ENCODE results near the gene CLNK. TPM values are rescaled to one million over a fixed set of nuclear protein-coding genes. Genes with fewer than 3 reads are reported as not detected.
A peak's percentile ranks its signal among the peaks of the same experiment; 100 is the strongest.

The CLNK gene
- total RNA-seq, 1 experiment from 2014 or later, result not detected

DNA sequence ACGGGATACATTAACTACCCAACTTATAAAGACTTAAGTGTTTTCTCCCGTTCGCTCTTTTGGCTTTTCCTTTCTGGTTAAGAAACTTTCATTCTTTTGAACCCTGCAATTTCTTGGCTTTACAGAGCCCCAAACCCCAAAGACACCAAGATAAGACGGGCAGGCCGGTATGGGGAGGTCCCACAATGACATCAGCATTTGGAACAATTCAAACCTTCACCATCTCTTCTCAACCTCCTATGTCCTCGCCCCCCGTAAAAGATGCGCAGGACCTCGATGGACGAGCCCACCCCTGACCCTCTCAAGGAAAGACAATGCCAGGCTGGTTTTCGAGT lies 228.3 kb downstream of the CLNK start:
- DNase-seq, result no peak
- H3K36me3 Mint-ChIP-seq (ENCODE audit: insufficient read depth in 1 of 3, low read depth in 3 of 3), result peaks cover 22 to 30% (median 26%) of the 10 kb centered on the region in 3 experiments
- no peak overlapping the region for H2BK12ac ChIP-seq (ENCODE audit: insufficient read length, low read depth, low read length)
- TF ChIP-seq, protein P1, sequence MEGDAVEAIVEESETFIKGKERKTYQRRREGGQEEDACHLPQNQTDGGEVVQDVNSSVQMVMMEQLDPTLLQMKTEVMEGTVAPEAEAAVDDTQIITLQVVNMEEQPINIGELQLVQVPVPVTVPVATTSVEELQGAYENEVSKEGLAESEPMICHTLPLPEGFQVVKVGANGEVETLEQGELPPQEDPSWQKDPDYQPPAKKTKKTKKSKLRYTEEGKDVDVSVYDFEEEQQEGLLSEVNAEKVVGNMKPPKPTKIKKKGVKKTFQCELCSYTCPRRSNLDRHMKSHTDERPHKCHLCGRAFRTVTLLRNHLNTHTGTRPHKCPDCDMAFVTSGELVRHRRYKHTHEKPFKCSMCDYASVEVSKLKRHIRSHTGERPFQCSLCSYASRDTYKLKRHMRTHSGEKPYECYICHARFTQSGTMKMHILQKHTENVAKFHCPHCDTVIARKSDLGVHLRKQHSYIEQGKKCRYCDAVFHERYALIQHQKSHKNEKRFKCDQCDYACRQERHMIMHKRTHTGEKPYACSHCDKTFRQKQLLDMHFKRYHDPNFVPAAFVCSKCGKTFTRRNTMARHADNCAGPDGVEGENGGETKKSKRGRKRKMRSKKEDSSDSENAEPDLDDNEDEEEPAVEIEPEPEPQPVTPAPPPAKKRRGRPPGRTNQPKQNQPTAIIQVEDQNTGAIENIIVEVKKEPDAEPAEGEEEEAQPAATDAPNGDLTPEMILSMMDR (conservative IDR thresholded peaks at IDR 0.05), result no peak
- H3K9ac ChIP-seq (ENCODE audit: extremely low read depth, insufficient read length, low read length), result peak overlapping the region; percentile 48
- H3K23me2 ChIP-seq (ENCODE audit: insufficient read length, low read depth, low read length, poor library complexity, severe bottlenecking), result peaks cover 7% of the 10 kb centered on the region
- no peak overlapping the region for H2BK15ac ChIP-seq (ENCODE audit: low read depth, low read length)
- H3K27me3 ChIP-seq (ENCODE audit: insufficient read depth, low read length), result peaks cover 38% of the 10 kb centered on the region
- H2BK20ac ChIP-seq (ENCODE audit: low read depth, low read length, poor library complexity, severe bottlenecking), result no peak overlapping the region
- no peak overlapping the region for H4K91ac ChIP-seq (ENCODE audit: insufficient read length, low read depth, low read length)
- H2AFZ ChIP-seq (ENCODE audit: low read length), result no peak overlapping the region
- peak overlapping the region; percentile 76 to 88 for H3K4me3 Mint-ChIP-seq
- H3T11ph ChIP-seq (ENCODE audit: low read length), result no peak overlapping the region
- WGBS (ENCODE audit: extremely low coverage, insufficient read length, low lambda C conversion rate), result no CpG with 5 or more reads among the region's 11 CpGs
- no peak overlapping the region for H4K8ac ChIP-seq (replicated peaks; ENCODE audit: insufficient read length, low read depth, low read length)
- no peaks in the 10 kb centered on the region for H4K20me1 ChIP-seq (ENCODE audit: control insufficient read depth, insufficient read depth, insufficient read length)
- peaks cover 6% of the 10 kb centered on the region; the same call in 1 of the 2 replicates for H3K4me1 ChIP-seq (ENCODE audit: insufficient read depth, low read length)
- H3K79me1 ChIP-seq (ENCODE audit: insufficient read depth, low read depth, low read length, poor library complexity, severe bottlenecking), result no peaks in the 10 kb centered on the region
- H3K4me1 Mint-ChIP-seq, result peaks cover 27 to 29% of the 10 kb centered on the region in 2 experiments
- H3K56ac ChIP-seq (ENCODE audit: insufficient read length, low read depth, low read length), result no peak overlapping the region
- H3K27ac Mint-ChIP-seq, result no peak overlapping the region; a peak in 1 of 7 replicates
- no peak overlapping the region for H4K5ac ChIP-seq (ENCODE audit: insufficient read length, low read depth, low read length)
- peak overlapping the region; percentile 48 for H3K4me2 ChIP-seq (ENCODE audit: insufficient read depth, insufficient read length, low read length)
- H3K9me3 ChIP-seq (ENCODE audit: control insufficient read depth, low read depth, low read length), result no peaks in the 10 kb centered on the region
- H3K79me2 ChIP-seq (ENCODE audit: insufficient read depth, low read length), result no peaks in the 10 kb centered on the region
- no peak overlapping the region for H3K23ac ChIP-seq (ENCODE audit: insufficient read length, low read depth, low read length)
- H3K4ac ChIP-seq (ENCODE audit: low read depth, low read length), result no peak overlapping the region
- H3K27ac ChIP-seq (ENCODE audit: insufficient read length, low read depth, low read length), result no peak overlapping the region
- no peak overlapping the region for H2AK5ac ChIP-seq (ENCODE audit: insufficient read length, low read length)
- peak overlapping the region; percentile 87 for H3K18ac ChIP-seq (ENCODE audit: insufficient read length, low read depth, low read length)
- H2BK120ac ChIP-seq (ENCODE audit: low read depth, low read length, poor library complexity, severe bottlenecking), result no peak overlapping the region
- no peak overlapping the region for H2BK5ac ChIP-seq (ENCODE audit: insufficient read length, low read length)
- H3K27me3 Mint-ChIP-seq (ENCODE audit: low read depth), result peaks cover 56% of the 10 kb centered on the region
- H3K9me3 Mint-ChIP-seq, result peaks cover 3 to 6% of the 10 kb centered on the region in 2 experiments; a peak in 4 of 5 replicates
- H3K14ac ChIP-seq (ENCODE audit: insufficient read depth, low read length), result peak overlapping the region; percentile 95

All from H9 (cell line).